Parathyroid adenoma (tissue), 2 donors: Measurements from ENCODE around the gene SIRT6.
A peak's percentile ranks its signal among the peaks of the same experiment; 100 is the strongest.
"Not testable (repeated sequence)": the region's sequence is repeated elsewhere in the genome, so short reads cannot be mapped to it uniquely, and the experiment has no call there.

Source experiments
- H2AFZ ChIP-seq: fragments of 300-600 bp; sonication (generic); one replicate; pipeline ENCODE4 v1.7.0; 2017; ENCODE audit warnings: antibody characterized with exemption, mild to moderate bottlenecking
- H3K27ac ChIP-seq: fragments of 300-600 bp; sonication (generic); one replicate; pipeline ENCODE4 v1.7.0; 2017
- H3K27me3 ChIP-seq: fragments of 300-600 bp; sonication (generic); one replicate; pipeline ENCODE4 v1.7.0; 2017; ENCODE audit warnings: low read length; ENCODE audit not compliant: control insufficient read depth, insufficient read depth
- H3K36me3 ChIP-seq: fragments of 300-600 bp; sonication (generic); one replicate; pipeline ENCODE4 v1.7.0; 2017; ENCODE audit warnings: low read length; ENCODE audit not compliant: control insufficient read depth, insufficient read depth
- H3K4me1 ChIP-seq: fragments of 300-600 bp; sonication (generic); one replicate; pipeline ENCODE4 v1.7.0; 2017; ENCODE audit warnings: control low read depth
- H3K4me2 ChIP-seq: fragments of 300-600 bp; sonication (generic); one replicate; pipeline ENCODE4 v1.7.0; 2017; ENCODE audit warnings: low read length
- H3K4me3 ChIP-seq: fragments of 300-600 bp; sonication (generic); one replicate; pipeline ENCODE4 v1.7.0; 2017; ENCODE audit warnings: low read depth, low read length
- H3K79me2 ChIP-seq: fragments of 300-600 bp; sonication (generic); one replicate; pipeline ENCODE4 v1.7.0; 2017; ENCODE audit warnings: control low read depth
- H3K9ac ChIP-seq: fragments of 300-600 bp; sonication (generic); one replicate; pipeline ENCODE4 v1.7.0; 2017; ENCODE audit warnings: mild to moderate bottlenecking
- H3K9me3 ChIP-seq: fragments of 300-600 bp; sonication (generic); one replicate; pipeline ENCODE4 v1.7.0; 2017; ENCODE audit warnings: low read length; ENCODE audit not compliant: control insufficient read depth
- TF ChIP-seq, protein P1 (sequence below): fragments of 300-600 bp; sonication (generic); IDR thresholded peaks from one replicate; pipeline ENCODE4 v1.7.0; 2017; ENCODE audit warnings: antibody characterized with exemption, mild to moderate bottlenecking
- donor health status: primary hyperparathyroidism.

SIRT6 gene

DNA sequence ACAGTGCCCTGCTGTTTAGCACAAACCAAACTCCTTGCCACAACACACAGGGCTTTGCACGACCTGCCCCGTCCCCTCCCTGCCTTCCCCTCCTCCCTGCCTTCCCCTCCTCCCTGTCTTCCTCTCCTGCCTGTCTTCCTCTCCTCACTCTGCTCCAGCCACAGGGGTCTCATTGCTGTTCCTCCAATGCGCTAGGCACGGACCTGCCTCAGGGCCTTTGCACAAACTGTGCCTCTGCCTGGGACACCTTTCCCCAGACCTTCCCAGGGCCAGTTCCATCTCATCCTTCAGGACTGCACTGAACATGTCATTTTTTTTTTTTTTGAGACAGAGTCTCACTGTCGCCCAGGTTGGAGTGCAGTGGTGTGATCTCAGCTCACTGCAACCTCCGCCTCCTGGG is 30.7 kb downstream of the SIRT6 start:
- Histone ChIP-seq H3K36me3 (no peaks in the 10 kb centered on the region), H2AFZ (no peak overlapping the region), H3K27ac (no peak overlapping the region), H3K4me3 (no peak overlapping the region), H3K27me3 (no peaks in the 10 kb centered on the region), H3K4me1 (no peaks in the 10 kb centered on the region), H3K79me2 (no peaks in the 10 kb centered on the region), H3K9ac (no peak overlapping the region), H3K4me2 (no peak overlapping the region), H3K9me3 (no peaks in the 10 kb centered on the region)
- TF ChIP-seq, protein P1, sequence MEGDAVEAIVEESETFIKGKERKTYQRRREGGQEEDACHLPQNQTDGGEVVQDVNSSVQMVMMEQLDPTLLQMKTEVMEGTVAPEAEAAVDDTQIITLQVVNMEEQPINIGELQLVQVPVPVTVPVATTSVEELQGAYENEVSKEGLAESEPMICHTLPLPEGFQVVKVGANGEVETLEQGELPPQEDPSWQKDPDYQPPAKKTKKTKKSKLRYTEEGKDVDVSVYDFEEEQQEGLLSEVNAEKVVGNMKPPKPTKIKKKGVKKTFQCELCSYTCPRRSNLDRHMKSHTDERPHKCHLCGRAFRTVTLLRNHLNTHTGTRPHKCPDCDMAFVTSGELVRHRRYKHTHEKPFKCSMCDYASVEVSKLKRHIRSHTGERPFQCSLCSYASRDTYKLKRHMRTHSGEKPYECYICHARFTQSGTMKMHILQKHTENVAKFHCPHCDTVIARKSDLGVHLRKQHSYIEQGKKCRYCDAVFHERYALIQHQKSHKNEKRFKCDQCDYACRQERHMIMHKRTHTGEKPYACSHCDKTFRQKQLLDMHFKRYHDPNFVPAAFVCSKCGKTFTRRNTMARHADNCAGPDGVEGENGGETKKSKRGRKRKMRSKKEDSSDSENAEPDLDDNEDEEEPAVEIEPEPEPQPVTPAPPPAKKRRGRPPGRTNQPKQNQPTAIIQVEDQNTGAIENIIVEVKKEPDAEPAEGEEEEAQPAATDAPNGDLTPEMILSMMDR, result no peak

DNA sequence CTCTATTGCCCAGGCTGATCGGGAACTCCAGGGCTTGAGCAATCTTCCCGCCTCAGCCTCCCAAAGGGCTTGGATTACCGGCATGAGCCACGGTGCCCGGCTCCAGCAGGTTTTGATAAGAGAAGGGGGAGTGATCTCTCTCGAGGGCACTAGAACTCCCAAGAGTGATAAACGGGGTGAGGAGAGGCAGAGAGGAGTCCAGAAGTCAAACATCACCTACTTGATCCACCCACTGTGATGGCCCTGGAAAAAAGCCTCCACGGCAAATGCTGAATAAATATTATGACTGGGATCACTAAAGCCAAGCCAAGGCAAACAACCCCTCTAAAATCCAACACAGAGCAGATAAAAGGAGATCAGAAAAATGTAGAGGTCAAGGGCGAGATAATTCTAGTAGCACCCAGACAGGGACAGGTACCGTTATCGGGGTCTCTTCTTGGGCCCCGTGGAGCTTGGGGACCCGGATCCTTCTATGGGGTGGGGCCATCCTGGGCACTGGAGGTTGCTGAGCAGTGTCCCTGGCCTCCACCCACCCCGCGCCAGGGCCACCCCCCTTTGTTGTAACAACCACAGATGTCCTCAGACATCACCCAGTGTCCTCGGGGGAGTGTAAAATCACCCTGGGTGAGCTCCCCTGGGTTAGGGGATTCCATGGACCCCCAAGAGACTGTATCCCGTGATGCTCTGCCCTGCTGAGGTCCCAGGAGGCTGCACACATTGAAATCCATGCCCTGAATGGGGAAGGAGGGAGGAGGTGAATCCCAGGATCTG is 32.7 kb downstream of the SIRT6 start:
- Histone ChIP-seq H3K4me1 (no peaks in the 10 kb centered on the region), H3K4me2 (no peak overlapping the region), H3K9me3 (no peaks in the 10 kb centered on the region), H3K27me3 (no peaks in the 10 kb centered on the region), H3K9ac (no peak overlapping the region), H2AFZ (no peak overlapping the region), H3K36me3 (no peaks in the 10 kb centered on the region), H3K79me2 (no peaks in the 10 kb centered on the region), H3K4me3 (no peak overlapping the region), H3K27ac (no peak overlapping the region)
- TF ChIP-seq, protein P1, result no peak

DNA sequence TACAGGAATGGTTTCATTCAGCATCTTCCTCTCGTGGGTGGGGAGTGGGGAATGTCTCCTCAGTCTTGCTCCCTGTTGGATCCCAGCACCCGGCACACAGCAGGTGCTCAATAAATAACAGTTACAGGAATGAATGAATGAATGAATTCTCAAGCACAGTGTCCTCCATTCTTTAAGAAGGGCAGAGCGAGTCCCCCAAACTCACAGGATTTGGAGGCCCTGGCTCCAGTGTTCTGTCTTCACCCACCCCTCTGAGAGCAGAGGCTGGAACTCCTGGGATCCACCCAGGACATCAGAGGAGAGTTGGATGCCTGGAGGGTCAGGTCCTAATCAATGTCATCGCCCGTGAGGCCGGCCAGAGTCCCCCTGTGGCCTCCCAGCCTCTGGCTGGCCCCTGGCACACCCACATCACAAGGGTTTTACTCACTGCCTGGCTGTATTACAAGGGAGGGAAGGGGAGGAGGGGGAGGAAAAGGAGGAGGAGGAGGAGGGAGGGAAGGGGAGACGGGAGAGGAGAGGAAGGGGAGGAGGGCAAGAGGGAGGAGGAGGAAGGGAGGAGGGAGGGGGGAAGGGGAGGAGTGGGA is 37.6 kb downstream of the SIRT6 start:
- Histone ChIP-seq H3K4me3 (no peak overlapping the region), H3K4me1 (no peaks in the 10 kb centered on the region), H2AFZ (no peak overlapping the region), H3K36me3 (no peaks in the 10 kb centered on the region), H3K4me2 (no peak overlapping the region), H3K27me3 (no peaks in the 10 kb centered on the region), H3K27ac (no peak overlapping the region), H3K9ac (no peak overlapping the region), H3K9me3 (no peaks in the 10 kb centered on the region), H3K79me2 (no peaks in the 10 kb centered on the region)
- TF ChIP-seq, protein P1, result no peak

- H2AFZ ChIP-seq, H3K9me3 ChIP-seq, H3K36me3 ChIP-seq, H3K79me2 ChIP-seq, H3K27ac ChIP-seq, H3K4me1 ChIP-seq, H3K9ac ChIP-seq, H3K4me2 ChIP-seq, H3K27me3 ChIP-seq, H3K4me3 ChIP-seq: not testable (repeated sequence)
These were observed 39.4 kb downstream of the SIRT6 start for GRCh38 chr19:4142916-4143315.

DNA sequence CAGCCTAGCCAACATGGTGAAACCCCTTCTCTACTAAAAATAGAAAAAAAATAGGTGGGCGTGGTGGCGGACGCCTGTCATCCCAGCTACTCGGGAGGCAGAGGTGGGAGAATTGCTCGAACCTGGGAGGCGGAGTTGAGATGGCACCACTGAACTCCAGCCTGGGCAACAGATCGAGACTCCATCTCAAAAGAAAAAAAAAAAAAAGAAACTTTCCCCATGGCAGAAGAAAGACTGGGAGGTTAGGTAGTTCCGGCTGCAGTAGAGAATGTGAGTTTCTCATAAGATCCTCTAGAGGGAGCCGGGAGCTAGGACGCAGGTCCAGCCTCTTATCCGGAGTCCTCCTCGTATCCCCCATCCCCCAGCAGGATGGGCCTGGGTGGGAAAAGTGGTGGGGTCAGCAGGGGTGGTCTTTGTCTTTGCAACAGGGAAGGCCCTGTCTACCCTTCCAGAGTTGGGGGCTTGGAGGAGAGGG is 42.1 kb downstream of the SIRT6 start:
- no peaks in the 10 kb centered on the region for H3K9me3 ChIP-seq
- H3K4me3 ChIP-seq, result no peak overlapping the region
- H3K79me2 ChIP-seq, result no peaks in the 10 kb centered on the region
- H3K36me3 ChIP-seq, result no peaks in the 10 kb centered on the region
- H3K4me2 ChIP-seq, result no peak overlapping the region
- TF ChIP-seq, protein P1, result peak; percentile 45
- no peak overlapping the region for H3K27ac ChIP-seq
- no peaks in the 10 kb centered on the region for H3K27me3 ChIP-seq
- H3K4me1 ChIP-seq, result no peaks in the 10 kb centered on the region
- H2AFZ ChIP-seq, result no peak overlapping the region
- no peak overlapping the region for H3K9ac ChIP-seq
